Measurements from ENCODE around the gene UBAP1. TPM values are rescaled to one million over a fixed set of nuclear protein-coding genes. Genes with fewer than 3 reads are reported as not detected.

UBAP1 gene
- total RNA-seq, 4 donors from 2014 or later = 35.8 to 63.4 (median 55.1) TPM

- intact Hi-C loops (cut with DNase I) = no loop called here
- Histone ChIP-seq H3K27ac (peak overlapping the region in 3 of 4 donors; percentile 72 to 77 (median 75)), H3K36me3 (peaks cover 11 to 52% (median 17%) of the 10 kb centered on the region in 3 donors), H3K9me3 (no peaks in the 10 kb centered on the region), H3K27me3 (no peaks in the 10 kb centered on the region), H3K4me3 (no peak overlapping the region), H3K4me1 (peaks cover 10 to 52% (median 27%) of the 10 kb centered on the region in 3 donors)
- TF ChIP-seq CTCF (IDR thresholded peaks at IDR 0.05) (no peak), POLR2A (IDR thresholded peaks at IDR 0.05) (no peak)
- 43 to 84% methylated on average over 3 to 7 of the region's 10 CpGs for WGBS, 2 donors
- DNase-seq = no peak
These were observed 76.4 kb downstream of the UBAP1 start for GRCh38 chr9:34254966-34255825.

DNA sequence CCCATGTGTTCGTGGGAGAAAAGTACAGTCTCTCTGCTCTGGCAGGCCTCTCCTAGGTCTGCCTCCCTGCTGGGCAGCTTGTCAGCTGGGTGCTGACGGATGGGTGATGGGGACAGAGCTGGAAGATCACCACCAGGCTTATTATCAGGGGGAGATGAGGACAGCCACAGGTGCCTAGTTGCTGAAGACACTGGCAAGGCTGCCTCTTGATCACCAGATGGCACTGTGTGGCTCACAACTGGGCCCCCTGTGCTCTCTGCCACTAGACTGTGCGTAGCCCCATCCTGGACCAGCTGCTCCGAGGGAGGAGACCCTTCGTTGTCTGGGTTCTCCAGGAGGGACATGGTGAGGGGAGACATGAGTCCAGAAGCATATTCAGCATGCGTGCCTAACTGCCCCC lies 77.3 kb downstream of the UBAP1 start:
- peak overlapping the region in 1 of 4 donors; percentile 75 for H3K27ac ChIP-seq
- intact Hi-C loops (cut with DNase I) = no loop called here
- no peak for DNase-seq
- H3K9me3 ChIP-seq = no peaks in the 10 kb centered on the region
- H3K4me1 ChIP-seq = peaks cover 10 to 47% (median 27%) of the 10 kb centered on the region in 3 donors
- H3K36me3 ChIP-seq = peaks cover 4 to 43% (median 8%) of the 10 kb centered on the region in 3 donors
- no peak overlapping the region for H3K4me3 ChIP-seq
- TF ChIP-seq POLR2A (IDR thresholded peaks at IDR 0.05) = no peak
- peak in 1 of 6 experiments; percentile 28 for TF ChIP-seq CTCF (IDR thresholded peaks at IDR 0.05)
- 95 to 100% methylated on average over 2 to 6 of the region's 6 CpGs for WGBS, 2 donors
- no peaks in the 10 kb centered on the region for H3K27me3 ChIP-seq

DNA sequence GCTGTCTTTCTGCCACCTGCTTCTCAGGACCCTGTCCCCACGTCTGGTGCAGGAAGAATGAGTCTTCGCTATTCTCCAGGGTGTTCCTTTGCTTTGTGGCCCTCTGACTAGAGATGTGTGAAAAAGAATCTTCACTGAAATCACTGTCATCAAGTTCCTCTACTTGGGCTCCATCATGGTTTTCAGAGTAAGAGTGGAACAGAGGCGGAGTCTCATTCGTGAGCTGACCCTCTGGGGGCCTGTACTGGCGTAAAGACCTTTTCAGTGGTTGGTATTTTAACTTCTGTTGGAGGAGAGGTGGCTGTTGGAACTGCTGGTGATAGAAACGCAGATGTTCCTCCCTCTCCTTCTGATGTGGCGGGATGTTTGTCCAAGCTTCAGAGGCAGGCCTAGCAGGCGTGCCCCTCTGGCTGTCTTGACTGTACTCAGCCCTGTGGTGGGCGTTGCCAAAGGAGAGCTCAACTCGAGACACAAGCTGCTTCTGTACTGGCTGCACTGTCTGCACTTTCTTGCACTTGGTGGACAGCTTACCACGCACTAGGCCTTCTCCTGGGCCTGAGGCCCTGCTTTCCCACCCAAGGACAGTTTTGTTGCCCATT lies 78.2 kb downstream of the UBAP1 start:
- Histone ChIP-seq H3K27ac (no peak overlapping the region), H3K36me3 (peaks cover 0 to 33% (median 0%) of the 10 kb centered on the region in 3 donors), H3K4me3 (no peak overlapping the region), H3K27me3 (no peaks in the 10 kb centered on the region), H3K4me1 (peaks cover 10 to 38% (median 27%) of the 10 kb centered on the region in 3 donors), H3K9me3 (no peaks in the 10 kb centered on the region)
- intact Hi-C loops (cut with DNase I) = no loop called here
- TF ChIP-seq POLR2A (IDR thresholded peaks at IDR 0.05) (no peak), CTCF (IDR thresholded peaks at IDR 0.05) (no peak)
- DNase-seq = no peak
- 83 to 88% methylated on average over 5 to 8 of the region's 11 CpGs for WGBS, 2 donors

- DNase-seq = no peak
- 98% methylated on average over 9 to 10 of the region's 10 CpGs for WGBS, 2 donors
- H3K9me3 ChIP-seq = no peaks in the 10 kb centered on the region
- no peak overlapping the region for H3K4me3 ChIP-seq
- H3K4me1 ChIP-seq = peaks cover 0 to 27% (median 10%) of the 10 kb centered on the region in 3 donors
- TF ChIP-seq CTCF (IDR thresholded peaks at IDR 0.05) (no peak), POLR2A (IDR thresholded peaks at IDR 0.05) (no peak)
- H3K36me3 ChIP-seq = peaks cover 0 to 19% (median 0%) of the 10 kb centered on the region in 3 donors
- no peaks in the 10 kb centered on the region for H3K27me3 ChIP-seq
- intact Hi-C loops (cut with DNase I) = no loop called here
- no peak overlapping the region for H3K27ac ChIP-seq
These were observed 80.5 kb downstream of the UBAP1 start for GRCh38 chr9:34259315-34259714.

- DNase-seq = no peak
- no peaks in the 10 kb centered on the region for H3K27me3 ChIP-seq
- WGBS, 2 donors = 36 to 67% methylated on average over 3 of the region's 3 CpGs
- H3K4me3 ChIP-seq = no peak overlapping the region
- no peak for TF ChIP-seq CTCF (IDR thresholded peaks at IDR 0.05)
- no peak for TF ChIP-seq POLR2A (IDR thresholded peaks at IDR 0.05)
- no peaks in the 10 kb centered on the region for H3K9me3 ChIP-seq
- peak overlapping the region in 3 of 4 donors; percentile 26 to 44 (median 38) for H3K27ac ChIP-seq
- intact Hi-C loops (cut with DNase I) = no loop called here
- peaks cover 0 to 9% (median 0%) of the 10 kb centered on the region in 3 donors for H3K4me1 ChIP-seq
- no peaks in the 10 kb centered on the region for H3K36me3 ChIP-seq
These were observed 84.1 kb downstream of the UBAP1 start for GRCh38 chr9:34262971-34263370.
